Gastroesophageal sphincter (tissue), 3 donors: ENCODE data around the gene EML1.
A peak's percentile ranks its signal among the peaks of the same experiment; 100 is the strongest.

Experiments used
- CTCF ChIP-seq, 4 experiments: fragments of 200-600 bp in 2 of 4; fragments of 450-650 bp in 2 of 4; sonication (generic) in 1 of 4; IDR thresholded peaks; one replicate each; pipeline ENCODE4 v1.5.1; 2017 to 2019; ENCODE audit warnings: antibody characterized with exemption in 4 of 4, mild to moderate bottlenecking in 2 of 4, moderate library complexity in 2 of 4
- EP300 ChIP-seq: sonication (generic); formaldehyde crosslinking; IDR thresholded peaks from one replicate; pipeline ENCODE4 v1.6.1; 2017; ENCODE audit warnings: antibody characterized with exemption, mild to moderate bottlenecking
- POLR2AphosphoS5 ChIP-seq: sonication (generic); formaldehyde crosslinking; IDR thresholded peaks from one replicate; pipeline ENCODE4 v1.6.1; 2017; ENCODE audit warnings: antibody characterized with exemption

GRCh38 chr14:99752486-99753121, 40.6 kb upstream of the EML1 start:
- TF ChIP-seq CTCF (IDR thresholded peaks at IDR 0.05) (no peak), EP300 (no peak), POLR2AphosphoS5 (peak; percentile 40)
